Subcutaneous abdominal adipose tissue (tissue), 5 donors: Measurements from ENCODE around the gene MRPS7.
A peak's percentile ranks its signal among the peaks of the same experiment; 100 is the strongest.

ENCODE experiments used
- H3K27ac ChIP-seq: one replicate; pipeline ENCODE4 v1.7.0; 2013; ENCODE audit warnings: low read depth, mild to moderate bottlenecking, inconsistent platforms, low read length, moderate library complexity
- H3K27me3 ChIP-seq, 5 donors: one replicate each; pipeline ENCODE4 v1.7.0; 2013; ENCODE audit warnings: low read length in 5 of 5, inconsistent platforms in 1 of 5; ENCODE audit not compliant: control insufficient read depth in 5 of 5, insufficient read depth in 4 of 5
- H3K36me3 ChIP-seq, 5 donors: one replicate each; pipeline ENCODE4 v1.7.0; 2013; ENCODE audit warnings: low read length in 5 of 5; ENCODE audit not compliant: control insufficient read depth in 5 of 5, insufficient read depth in 5 of 5
- H3K4me1 ChIP-seq, 5 donors: one replicate each; pipeline ENCODE4 v1.7.0; 2013; ENCODE audit warnings: low read length in 5 of 5, mild to moderate bottlenecking in 3 of 5, moderate library complexity in 1 of 5; ENCODE audit not compliant: control insufficient read depth in 5 of 5, insufficient read depth in 5 of 5
- H3K4me3 ChIP-seq, 5 donors: one replicate each; pipeline ENCODE4 v1.7.0; 2013; ENCODE audit warnings: low read length in 5 of 5, low read depth in 1 of 5
- H3K9ac ChIP-seq, 5 donors: one replicate each; pipeline ENCODE4 v1.7.0; 2013; ENCODE audit warnings: low read length in 5 of 5, mild to moderate bottlenecking in 4 of 5, moderate library complexity in 3 of 5
- H3K9me3 ChIP-seq, 5 donors: one replicate each; pipeline ENCODE4 v1.7.0; 2013; ENCODE audit warnings: low read length in 5 of 5; ENCODE audit not compliant: control insufficient read depth in 5 of 5
- donor health status: healthy.
- donor health status: healthy.
- donor health status: healthy.
- donor health status: healthy.
- donor health status: healthy.

MRPS7 gene

GRCh38 chr17:75301502-75302206 lies 40.0 kb downstream of the MRPS7 start:
- Histone ChIP-seq H3K27ac (no peak overlapping the region), H3K4me3 (no peak overlapping the region), H3K27me3 (no peaks in the 10 kb centered on the region), H3K9ac (no peak overlapping the region), H3K9me3 (no peaks in the 10 kb centered on the region), H3K4me1 (peaks cover 0 to 6% (median 3%) of the 10 kb centered on the region in 5 donors), H3K36me3 (no peaks in the 10 kb centered on the region)

GRCh38 chr17:75307957-75308731 lies 46.5 kb downstream of the MRPS7 start:
- H3K27me3 ChIP-seq = no peaks in the 10 kb centered on the region
- no peaks in the 10 kb centered on the region for H3K36me3 ChIP-seq
- H3K4me1 ChIP-seq = peaks cover 7 to 42% (median 36%) of the 10 kb centered on the region in 5 donors
- H3K4me3 ChIP-seq = no peak overlapping the region
- H3K9me3 ChIP-seq = no peaks in the 10 kb centered on the region
- H3K27ac ChIP-seq = peak overlapping the region; percentile 81
- H3K9ac ChIP-seq = peak overlapping the region in 1 of 5 donors; percentile 43

GRCh38 chr17:75308732-75309629 lies 47.3 kb downstream of the MRPS7 start:
- Histone ChIP-seq H3K9me3 (no peaks in the 10 kb centered on the region), H3K27me3 (no peaks in the 10 kb centered on the region), H3K4me1 (peaks cover 7 to 50% (median 43%) of the 10 kb centered on the region in 5 donors), H3K27ac (peak overlapping the region; percentile 81), H3K9ac (peak overlapping the region in 4 of 5 donors; percentile 48 to 74 (median 54)), H3K4me3 (peak overlapping the region in 3 of 5 donors; percentile 22 to 53 (median 34)), H3K36me3 (no peaks in the 10 kb centered on the region)

GRCh38 chr17:75313941-75314551 lies 52.4 kb downstream of the MRPS7 start:
- no peaks in the 10 kb centered on the region for H3K9me3 ChIP-seq
- no peak overlapping the region for H3K9ac ChIP-seq
- H3K4me3 ChIP-seq = no peak overlapping the region
- H3K4me1 ChIP-seq = peaks cover 4 to 60% (median 48%) of the 10 kb centered on the region in 5 donors
- H3K27me3 ChIP-seq = no peaks in the 10 kb centered on the region
- H3K36me3 ChIP-seq = peaks cover 0 to 19% (median 14%) of the 10 kb centered on the region in 5 donors
- peak overlapping the region; percentile 30 for H3K27ac ChIP-seq

GRCh38 chr17:75315541-75316243 lies 54.0 kb downstream of the MRPS7 start:
- no peak overlapping the region for H3K4me3 ChIP-seq
- no peak overlapping the region for H3K27ac ChIP-seq
- H3K9ac ChIP-seq = no peak overlapping the region
- H3K36me3 ChIP-seq = peaks cover 0 to 34% (median 25%) of the 10 kb centered on the region in 5 donors
- H3K9me3 ChIP-seq = no peaks in the 10 kb centered on the region
- H3K27me3 ChIP-seq = no peaks in the 10 kb centered on the region
- H3K4me1 ChIP-seq = peaks cover 0 to 49% (median 34%) of the 10 kb centered on the region in 5 donors
